ENCODE measurements around the gene KRTAP4-7. TPM values are rescaled to one million over a fixed set of nuclear protein-coding genes. Genes with fewer than 3 reads are reported as not detected.
"Not testable (repeated sequence)": the region's sequence is repeated elsewhere in the genome, so short reads cannot be mapped to it uniquely, and the experiment has no call there.

KRTAP4-7 gene
- total RNA-seq, 2 experiments from 2014 or later = not detected

DNA sequence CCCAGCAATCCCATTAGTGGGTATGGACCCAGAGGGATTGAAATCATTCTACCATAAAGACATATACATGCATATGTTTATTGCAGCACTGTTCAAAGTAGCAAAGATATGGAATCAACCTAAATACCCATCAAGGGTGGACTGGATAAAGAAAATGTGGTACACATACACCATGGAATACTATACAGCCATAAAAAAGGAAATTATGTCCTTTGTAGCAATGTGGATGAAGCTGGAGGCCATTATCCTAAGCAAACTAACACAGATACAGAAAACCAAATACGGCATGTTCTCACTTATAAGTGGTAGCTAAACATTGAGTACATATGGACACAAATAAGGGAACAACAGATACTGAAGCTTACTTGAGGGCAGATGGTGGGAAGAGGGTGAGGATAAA lies 26.4 kb upstream of the KRTAP4-7 start:
- BruUV-seq (replicated peaks) = no TSS peak
- TF ChIP-seq, protein P1, sequence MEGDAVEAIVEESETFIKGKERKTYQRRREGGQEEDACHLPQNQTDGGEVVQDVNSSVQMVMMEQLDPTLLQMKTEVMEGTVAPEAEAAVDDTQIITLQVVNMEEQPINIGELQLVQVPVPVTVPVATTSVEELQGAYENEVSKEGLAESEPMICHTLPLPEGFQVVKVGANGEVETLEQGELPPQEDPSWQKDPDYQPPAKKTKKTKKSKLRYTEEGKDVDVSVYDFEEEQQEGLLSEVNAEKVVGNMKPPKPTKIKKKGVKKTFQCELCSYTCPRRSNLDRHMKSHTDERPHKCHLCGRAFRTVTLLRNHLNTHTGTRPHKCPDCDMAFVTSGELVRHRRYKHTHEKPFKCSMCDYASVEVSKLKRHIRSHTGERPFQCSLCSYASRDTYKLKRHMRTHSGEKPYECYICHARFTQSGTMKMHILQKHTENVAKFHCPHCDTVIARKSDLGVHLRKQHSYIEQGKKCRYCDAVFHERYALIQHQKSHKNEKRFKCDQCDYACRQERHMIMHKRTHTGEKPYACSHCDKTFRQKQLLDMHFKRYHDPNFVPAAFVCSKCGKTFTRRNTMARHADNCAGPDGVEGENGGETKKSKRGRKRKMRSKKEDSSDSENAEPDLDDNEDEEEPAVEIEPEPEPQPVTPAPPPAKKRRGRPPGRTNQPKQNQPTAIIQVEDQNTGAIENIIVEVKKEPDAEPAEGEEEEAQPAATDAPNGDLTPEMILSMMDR (conservative IDR thresholded peaks at IDR 0.05; ENCODE audit: low read length) = no peak
- no peak for TF ChIP-seq EZH2phosphoT487 (IDR thresholded peaks at IDR 0.05; ENCODE audit: borderline replicate concordance, low read depth, low read length)
- Histone ChIP-seq H3K79me2 (ENCODE audit: insufficient read depth, low read depth, low read length) (no peaks in the 10 kb centered on the region), H3K4me2 (ENCODE audit: low read length) (no peak overlapping the region), H3K4me3 (ENCODE audit: low read depth, low read length, poor library complexity, severe bottlenecking) (no peak overlapping the region), H3K27ac (ENCODE audit: low read depth, low read length, poor library complexity, severe bottlenecking) (no peak overlapping the region), H3K9me2 (ENCODE audit: insufficient read depth, low read length) (no peaks in the 10 kb centered on the region), H2AFZ (ENCODE audit: low read length) (no peak overlapping the region), H3K36me3 (ENCODE audit: insufficient read depth, low read length) (no peaks in the 10 kb centered on the region), H4K20me1 (ENCODE audit: insufficient read depth, low read length) (no peaks in the 10 kb centered on the region), H3K9me3 (ENCODE audit: low read length) (no peaks in the 10 kb centered on the region), H3K4me1 (ENCODE audit: insufficient read depth, low read length, poor library complexity, severe bottlenecking) (no peaks in the 10 kb centered on the region)
- no peak for DNase-seq (ENCODE audit: low spot score)
- CTCF ChIA-PET (ENCODE audit: unreplicated experiment) = no interaction called here
- POLR2A ChIA-PET = interaction anchor here (0.6 kb wide), 1 partner anchor 346 kb away, joined by 3 read pairs; no protein-coding TSS in a partner anchor
- intact Hi-C loops (cut with micrococcal nuclease; ENCODE audit: unreplicated experiment) = no loop called here

DNA sequence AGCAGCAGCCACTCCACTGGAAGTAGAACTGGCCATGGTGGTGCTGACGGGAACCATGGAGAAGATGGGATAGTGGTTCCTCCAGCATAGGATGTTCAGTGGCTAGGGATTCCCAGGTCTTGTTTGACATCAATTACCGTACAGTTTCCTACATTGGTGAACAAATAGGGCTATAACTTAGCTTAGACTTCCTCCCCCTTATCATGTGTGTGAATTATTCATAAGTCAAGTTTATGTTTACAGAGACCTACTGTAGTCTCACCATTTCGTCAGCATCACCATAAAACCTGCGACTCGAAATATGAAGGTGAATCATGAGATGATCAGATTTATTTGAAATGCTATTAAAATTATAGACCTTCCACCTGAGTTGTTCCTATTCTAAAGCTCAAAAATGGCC lies 25.2 kb upstream of the KRTAP4-7 start:
- Histone ChIP-seq H3K9me3 (ENCODE audit: low read length) (no peaks in the 10 kb centered on the region), H3K4me2 (ENCODE audit: low read length) (no peak overlapping the region), H3K4me3 (ENCODE audit: low read depth, low read length, poor library complexity, severe bottlenecking) (no peak overlapping the region), H3K9me2 (ENCODE audit: insufficient read depth, low read length) (no peaks in the 10 kb centered on the region), H3K27ac (ENCODE audit: low read depth, low read length, poor library complexity, severe bottlenecking) (no peak overlapping the region), H3K79me2 (ENCODE audit: insufficient read depth, low read depth, low read length) (no peaks in the 10 kb centered on the region), H3K36me3 (ENCODE audit: insufficient read depth, low read length) (no peaks in the 10 kb centered on the region), H4K20me1 (ENCODE audit: insufficient read depth, low read length) (no peaks in the 10 kb centered on the region), H3K4me1 (ENCODE audit: insufficient read depth, low read length, poor library complexity, severe bottlenecking) (no peaks in the 10 kb centered on the region), H2AFZ (ENCODE audit: low read length) (no peak overlapping the region)
- DNase-seq (ENCODE audit: low spot score) = no peak
- ChIA-PET CTCF (ENCODE audit: unreplicated experiment) (no interaction called here), POLR2A (interaction anchor here (0.6 to 0.7 kb wide), 2 partner anchors 15 to 284 kb away, joined by 3 to 4 read pairs; no protein-coding TSS in a partner anchor)
- intact Hi-C loops (cut with micrococcal nuclease; ENCODE audit: unreplicated experiment) = no loop called here
- no TSS peak for BruUV-seq (replicated peaks)
- TF ChIP-seq, protein P1 (conservative IDR thresholded peaks at IDR 0.05; ENCODE audit: low read length) = no peak
- no peak for TF ChIP-seq EZH2phosphoT487 (IDR thresholded peaks at IDR 0.05; ENCODE audit: borderline replicate concordance, low read depth, low read length)

DNA sequence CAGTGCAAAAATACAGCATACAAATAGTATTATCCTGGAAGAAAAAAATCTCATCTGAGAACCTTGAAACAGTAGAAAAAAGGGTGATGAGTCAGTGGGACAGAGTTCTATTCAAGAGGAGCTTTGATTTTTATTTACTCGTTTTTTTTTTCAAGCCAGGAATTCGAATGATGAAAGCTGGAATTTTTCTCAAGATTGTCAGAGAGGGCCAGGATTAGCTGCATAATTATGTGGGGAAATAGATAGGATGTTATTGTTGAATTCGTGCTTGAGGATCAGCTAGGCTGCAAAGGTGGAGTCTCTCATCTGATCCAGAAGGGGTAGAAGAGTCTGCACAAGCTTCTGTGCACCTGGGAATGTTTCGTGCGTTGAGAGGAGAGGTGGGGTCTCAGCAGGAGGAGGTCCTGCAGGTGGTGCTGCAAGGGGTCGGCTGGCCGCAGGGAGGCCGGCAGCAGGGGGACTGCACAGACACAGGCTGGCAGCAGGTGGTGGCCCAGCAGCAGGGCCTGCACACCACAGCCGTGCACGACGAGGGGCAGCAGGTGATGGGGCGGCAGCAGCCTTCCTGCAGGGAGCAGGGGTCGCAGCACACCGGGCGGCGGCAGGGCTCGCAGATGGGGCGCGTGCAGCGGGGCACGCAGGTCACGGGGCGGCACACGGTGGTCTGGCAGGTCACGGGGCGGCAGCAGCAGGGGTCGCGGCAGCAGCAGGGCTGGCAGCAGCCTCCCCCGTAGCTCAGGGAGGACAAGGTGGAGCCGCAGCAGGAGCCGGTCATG lies 24.5 kb upstream of the KRTAP4-7 start:
- POLR2A ChIA-PET = interaction anchor here (0.6 to 0.7 kb wide), 2 partner anchors 16 to 283 kb away, joined by 3 to 4 read pairs; no protein-coding TSS in a partner anchor
- BruUV-seq (replicated peaks); H3K4me2 ChIP-seq (ENCODE audit: low read length); H4K20me1 ChIP-seq (ENCODE audit: insufficient read depth, low read length); DNase-seq (ENCODE audit: low spot score); H3K9me3 ChIP-seq (ENCODE audit: low read length); H3K27ac ChIP-seq (ENCODE audit: low read depth, low read length, poor library complexity, severe bottlenecking); H3K4me1 ChIP-seq (ENCODE audit: insufficient read depth, low read length, poor library complexity, severe bottlenecking); H3K9me2 ChIP-seq (ENCODE audit: insufficient read depth, low read length); H3K36me3 ChIP-seq (ENCODE audit: insufficient read depth, low read length); H3K79me2 ChIP-seq (ENCODE audit: insufficient read depth, low read depth, low read length); H3K4me3 ChIP-seq (ENCODE audit: low read depth, low read length, poor library complexity, severe bottlenecking); intact Hi-C loops (cut with micrococcal nuclease; ENCODE audit: unreplicated experiment); CTCF ChIA-PET (ENCODE audit: unreplicated experiment); H2AFZ ChIP-seq (ENCODE audit: low read length): not testable (repeated sequence)

Measured in OCI-LY7 (cell line).